HepG2 (cell line): ENCODE results near the gene STX2. TPM values are rescaled to one million over a fixed set of nuclear protein-coding genes. Genes with fewer than 3 reads are reported as not detected.
A peak's percentile ranks its signal among the peaks of the same experiment; 100 is the strongest.

Experiments used
- CENPT ChIP-seq: sonication (generic); formaldehyde crosslinking; IDR thresholded peaks from 2 replicates; pipeline ENCODE4 v1.8.0; 2022; ENCODE audit warnings: low read depth, mild to moderate bottlenecking, moderate library complexity, missing genetic modification reagents
- HDAC2 ChIP-seq: sonication (generic); formaldehyde crosslinking; IDR thresholded peaks from 2 replicates; pipeline ENCODE4 v1.4.0; 2020; ENCODE audit warnings: missing genetic modification reagents
- LCORL ChIP-seq, 2 experiments: fragments of 450-650 bp in 1 of 2; sonication (generic) in 1 of 2; formaldehyde crosslinking in 1 of 2; IDR thresholded peaks; 2 replicates each; pipeline versions ENCODE4 v1.5.0 to v1.6.1; 2017 to 2020; ENCODE audit warnings: antibody characterized with exemption in 1 of 2, missing genetic modification reagents in 1 of 2
- NRL ChIP-seq: sonication (generic); formaldehyde crosslinking; IDR thresholded peaks from 2 replicates; pipeline ENCODE4 v1.5.0; 2020; ENCODE audit warnings: missing genetic modification reagents, mild to moderate bottlenecking, moderate library complexity, borderline replicate concordance
- PATZ1 ChIP-seq: sonication (generic); formaldehyde crosslinking; IDR thresholded peaks from 2 replicates; pipeline ENCODE4 v1.4.0; 2020; ENCODE audit warnings: missing genetic modification reagents
- PHF8 ChIP-seq: sonication (generic); formaldehyde crosslinking; IDR thresholded peaks from 2 replicates; pipeline ENCODE4 v1.5.0; 2020; ENCODE audit warnings: missing genetic modification reagents
- RXRB ChIP-seq: IDR thresholded peaks from 2 replicates; pipeline ENCODE4 v1.6.1; 2016; ENCODE audit warnings: borderline replicate concordance, missing genetic modification reagents, missing compliant biosample characterization
- SAP130 ChIP-seq: IDR thresholded peaks from 2 replicates; pipeline ENCODE4 v1.6.1; 2016; ENCODE audit warnings: low read depth
- SCMH1 ChIP-seq: sonication (generic); formaldehyde crosslinking; IDR thresholded peaks from 2 replicates; pipeline ENCODE4 v1.9.0; 2021; ENCODE audit warnings: missing genetic modification reagents, mild to moderate bottlenecking, borderline replicate concordance
- SMAD9 ChIP-seq: sonication (generic); formaldehyde crosslinking; IDR thresholded peaks from 2 replicates; pipeline ENCODE4 v1.5.1; 2020; ENCODE audit warnings: mild to moderate bottlenecking, missing genetic modification reagents
- SOX6 ChIP-seq, 2 experiments: fragments of 450-650 bp in 1 of 2; sonication (generic) in 1 of 2; formaldehyde crosslinking in 1 of 2; IDR thresholded peaks; 2 replicates each; pipeline versions ENCODE4 v1.4.0 to v1.6.1; 2017 to 2020; ENCODE audit warnings: antibody characterized with exemption in 1 of 2, mild to moderate bottlenecking in 1 of 2, missing genetic modification reagents in 1 of 2
- XRCC5 ChIP-seq: fragments of 200-400 bp; formaldehyde crosslinking; optimal IDR thresholded peaks from 2 replicates; pipeline ENCODE3; 2017; ENCODE audit warnings: mild to moderate bottlenecking, low read length
- ZFX ChIP-seq: sonication (generic); formaldehyde crosslinking; IDR thresholded peaks from 2 replicates; pipeline ENCODE4 v1.4.0; 2020; ENCODE audit warnings: mild to moderate bottlenecking, low read depth, missing genetic modification reagents, moderate library complexity
- ZNF121 ChIP-seq: sonication (generic); formaldehyde crosslinking; IDR thresholded peaks from 2 replicates; pipeline ENCODE4 v1.5.0; 2020; ENCODE audit warnings: mild to moderate bottlenecking, missing genetic modification reagents
- ZNF280B ChIP-seq: sonication (generic); formaldehyde crosslinking; IDR thresholded peaks from 2 replicates; pipeline ENCODE4 v1.5.0; 2020; ENCODE audit warnings: missing genetic modification reagents, mild to moderate bottlenecking, borderline replicate concordance
- ZNF501 ChIP-seq: sonication (generic); formaldehyde crosslinking; IDR thresholded peaks from 2 replicates; pipeline ENCODE4 v1.5.1; 2020; ENCODE audit warnings: mild to moderate bottlenecking, moderate library complexity, missing genetic modification reagents
- ZNF609 ChIP-seq: sonication (generic); formaldehyde crosslinking; IDR thresholded peaks from 2 replicates; pipeline ENCODE4 v1.4.0; 2020; ENCODE audit warnings: mild to moderate bottlenecking, missing genetic modification reagents, borderline replicate concordance
- ZNF790 ChIP-seq: sonication (generic); formaldehyde crosslinking; IDR thresholded peaks from 2 replicates; pipeline ENCODE4 v1.8.0; 2022; ENCODE audit warnings: missing genetic modification reagents, mild to moderate bottlenecking, borderline replicate concordance
- ZNF891 ChIP-seq: sonication (generic); formaldehyde crosslinking; IDR thresholded peaks from 2 replicates; pipeline ENCODE4 v1.5.0; 2020; ENCODE audit warnings: mild to moderate bottlenecking, missing genetic modification reagents
- polyA plus RNA-seq, 8 experiments: library from polyadenylated mRNA; depleted of rRNA in 3 of 8; stranded (reverse) in 7 of 8; unstranded in 1 of 8; fragments of >200 nt; fragmentation: Illumina TruSeq in 4 of 8; extraction: Trizol in 4 of 8; gene quantifications; 2 replicates each; pipeline versions ENCODE4 v1.2.1 to v1.2.3, GENCODE V29; 2011 to 2016; ENCODE audit warnings: low read depth in 4 of 8, missing spikeins in 1 of 8, mixed read lengths in 1 of 8; ENCODE audit not compliant: insufficient read depth in 1 of 8
- total RNA-seq, 5 experiments: library from RNA; depleted of rRNA; stranded (reverse); fragments of >200 nt; fragmentation: Illumina TruSeq; extraction: Trizol; gene quantifications; 2 replicates each; pipeline ENCODE4 v1.2.3, GENCODE V29; 2016; ENCODE audit warnings: low read depth in 1 of 5

The STX2 gene
- total and polyA plus RNA-seq, 2 of the 13 experiments (the other 11 are each of a cell fraction or from before 2014, with no cell fraction given) = 13.4 to 25.1 TPM

DNA sequence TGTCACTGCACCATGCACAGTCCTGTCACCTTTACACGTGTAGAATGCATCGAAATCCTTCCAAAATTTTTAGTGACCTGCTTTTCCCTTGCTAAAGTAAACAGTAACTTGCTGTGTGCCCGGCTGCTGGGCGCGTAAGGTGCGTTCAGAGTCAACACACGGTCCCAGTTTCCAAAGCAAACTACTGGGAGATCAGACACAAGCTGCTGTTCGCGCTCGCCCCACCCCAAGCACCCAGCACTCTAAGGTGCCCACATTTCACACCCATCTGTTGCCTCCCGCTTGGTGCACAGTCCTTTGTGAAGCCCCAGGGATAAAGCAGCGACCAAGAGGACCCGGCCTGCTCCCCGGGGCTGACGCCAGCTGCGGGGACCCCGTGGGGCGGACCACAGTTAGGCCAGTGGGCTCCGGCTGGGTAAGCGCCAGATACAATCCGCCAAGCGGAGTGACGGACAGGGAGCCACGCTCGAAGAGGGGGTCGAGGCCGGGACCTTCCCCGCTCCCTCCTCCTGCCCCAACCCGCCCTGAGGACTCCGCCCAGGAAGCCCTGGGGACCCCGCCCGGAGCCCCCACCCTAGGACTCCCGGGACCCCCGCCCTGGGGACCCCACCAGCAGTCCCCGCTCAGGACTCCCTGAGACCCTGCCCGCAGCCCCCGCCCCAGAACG is 633 bp downstream of the STX2 start (continued):
- TF ChIP-seq SOX6 (IDR thresholded peaks at IDR 0.05) (no peak), SOX6 (CRISPR knock-in tag; IDR thresholded peaks at IDR 0.05) (no peak; the same call in 1 of the 2 replicates), ZFX (CRISPR knock-in tag) (peak; percentile 23; the same call in 1 of the 2 replicates), CENPT (CRISPR knock-in tag) (0 out of 2 replicates have a peak, but pooled peaks have one; percentile 44), ZNF280B (CRISPR knock-in tag) (peak; percentile 68), PHF8 (peak; percentile 50), HDAC2 (CRISPR knock-in tag) (peak; percentile 14; the same call in 1 of the 2 replicates), PATZ1 (peak; percentile 40; the same call in 1 of the 2 replicates), RXRB (0 out of 2 replicates have a peak, but pooled peaks have one; percentile 32), ZNF121 (CRISPR knock-in tag) (0 out of 2 replicates have a peak, but pooled peaks have one; percentile 12), SMAD9 (CRISPR knock-in tag) (no peak), ZNF609 (CRISPR knock-in tag) (no peak), LCORL (IDR thresholded peaks at IDR 0.05) (no peak), LCORL (CRISPR knock-in tag; IDR thresholded peaks at IDR 0.05) (peak; percentile 58; the same call in 1 of the 2 replicates), SCMH1 (no peak), NRL (peak; percentile 61; the same call in 1 of the 2 replicates), ZNF790 (CRISPR knock-in tag) (no peak), ZNF501 (peak; percentile 31; the same call in 1 of the 2 replicates), XRCC5 (peak; percentile 32), SAP130 (peak; percentile 74; the same call in 1 of the 2 replicates), ZNF891 (peak; percentile 42; the same call in 1 of the 2 replicates)
